ENCODE measurements around the gene ZNF777. TPM values are rescaled to one million over a fixed set of nuclear protein-coding genes. Genes with fewer than 3 reads are reported as not detected.

Gene ZNF777
- 10 to 100 TPM; 21.9 to 22.1 TPM for total RNA-seq
- 3.7 TPM for polyA plus RNA-seq

- Histone ChIP-seq H3K27ac (ENCODE audit: low read depth, low read length) (peak within 1 kb of the TSS; percentile 74), H3K36me3 (ENCODE audit: insufficient read depth, low read length) (peaks cover 6% of the 10 kb centered on the region), H3K4me1 (ENCODE audit: insufficient read depth, low read length) (peaks cover 26% of the 10 kb centered on the region), H3K9me3 (ENCODE audit: low read length) (no peaks in the 10 kb centered on the region), H3K4me3 (ENCODE audit: low read length) (peak within 1 kb of the TSS; percentile 76), H3K27me3 (ENCODE audit: insufficient read depth, low read length, poor library complexity, severe bottlenecking) (no peaks in the 10 kb centered on the region)
- peak; percentile 69 to 88 (median 76) for DNase-seq
- Mint-ChIP-seq H3K9me3 (no peaks in the 10 kb centered on the region), H3K27ac (peak within 1 kb of the TSS; percentile 43 to 95 (median 89)), H3K36me3 (peaks cover 0 to 19% (median 0%) of the 10 kb centered on the region in 3 donors), H3K4me3 (peak within 1 kb of the TSS; percentile 86 to 94 (median 88)), H3K4me1 (peaks cover 29 to 39% (median 33%) of the 10 kb centered on the region in 3 donors), H3K27me3 (peaks cover 2 to 14% of the 10 kb centered on the region in 2 donors)
- POLR2A ChIA-PET, result interaction anchor here (1.0 to 3.0 kb wide), 3 partner anchors 20 to 199 kb away, joined by 4 to 14 read pairs (median 9); partner anchors contain the start of gene ZNF783
- CTCF ChIA-PET, result interaction anchor here (0.7 to 2.2 kb wide), 13 partner anchors 19 to 220 kb away, joined by 3 to 16 read pairs (median 3); partner anchors contain the start of gene ZNF783
Measured at GRCh38 chr7:149460493-149461277, at the start of gene ZNF777. Gene ZNF777, minus strand, starts transcription at chr7:149461062. Its CDS starts 5,040 bp downstream, at chr7:149456022.

GRCh38 chr7:149510248-149510647, 49.4 kb upstream of the ZNF777 start:
- no peak overlapping the region for H3K4me3 ChIP-seq (ENCODE audit: low read length)
- Mint-ChIP-seq H3K27me3 (no peaks in the 10 kb centered on the region), H3K4me1 (no peaks in the 10 kb centered on the region), H3K36me3 (peaks cover 0 to 40% (median 3%) of the 10 kb centered on the region in 3 donors), H3K27ac (no peak overlapping the region), H3K4me3 (no peak overlapping the region), H3K9me3 (peaks cover 46 to 62% (median 50%) of the 10 kb centered on the region in 5 donors)
- H3K27me3 ChIP-seq (ENCODE audit: insufficient read depth, low read length, poor library complexity, severe bottlenecking), result no peaks in the 10 kb centered on the region
- DNase-seq, result no peak
- CTCF ChIA-PET, result no interaction called here
- POLR2A ChIA-PET, result no interaction called here
- H3K27ac ChIP-seq (ENCODE audit: low read depth, low read length), result no peak overlapping the region
- no peaks in the 10 kb centered on the region for H3K36me3 ChIP-seq (ENCODE audit: insufficient read depth, low read length)
- peaks cover 18% of the 10 kb centered on the region for H3K9me3 ChIP-seq (ENCODE audit: low read length)
- H3K4me1 ChIP-seq (ENCODE audit: insufficient read depth, low read length), result no peaks in the 10 kb centered on the region

- H3K36me3 Mint-ChIP-seq, result peaks cover 0 to 42% (median 5%) of the 10 kb centered on the region in 3 donors
- peaks cover 49 to 62% (median 52%) of the 10 kb centered on the region in 5 donors for H3K9me3 Mint-ChIP-seq
- H3K27ac ChIP-seq (ENCODE audit: low read depth, low read length), result no peak overlapping the region
- no peaks in the 10 kb centered on the region for H3K27me3 ChIP-seq (ENCODE audit: insufficient read depth, low read length, poor library complexity, severe bottlenecking)
- no peaks in the 10 kb centered on the region for H3K27me3 Mint-ChIP-seq
- peaks cover 18% of the 10 kb centered on the region for H3K9me3 ChIP-seq (ENCODE audit: low read length)
- no peak for DNase-seq
- ChIA-PET CTCF (no interaction called here), POLR2A (no interaction called here)
- H3K36me3 ChIP-seq (ENCODE audit: insufficient read depth, low read length), result no peaks in the 10 kb centered on the region
- H3K4me3 Mint-ChIP-seq, result no peak overlapping the region
- no peak overlapping the region for H3K4me3 ChIP-seq (ENCODE audit: low read length)
- no peaks in the 10 kb centered on the region for H3K4me1 ChIP-seq (ENCODE audit: insufficient read depth, low read length)
- H3K27ac Mint-ChIP-seq, result no peak overlapping the region
- H3K4me1 Mint-ChIP-seq, result no peaks in the 10 kb centered on the region
Measured at GRCh38 chr7:149509774-149510173, 48.9 kb upstream of the ZNF777 start.

GRCh38 chr7:149505551-149505950, 44.7 kb upstream of the ZNF777 start:
- Mint-ChIP-seq H3K27ac (no peak overlapping the region), H3K4me3 (no peak overlapping the region), H3K27me3 (peaks cover 0 to 2% of the 10 kb centered on the region in 2 donors), H3K36me3 (peaks cover 0 to 22% (median 5%) of the 10 kb centered on the region in 3 donors), H3K9me3 (peaks cover 23 to 33% (median 28%) of the 10 kb centered on the region in 5 donors), H3K4me1 (peaks cover under 1 to 6% (median 4%) of the 10 kb centered on the region in 3 donors)
- no peak overlapping the region for H3K27ac ChIP-seq (ENCODE audit: low read depth, low read length)
- POLR2A ChIA-PET, result no interaction called here
- no peaks in the 10 kb centered on the region for H3K4me1 ChIP-seq (ENCODE audit: insufficient read depth, low read length)
- H3K27me3 ChIP-seq (ENCODE audit: insufficient read depth, low read length, poor library complexity, severe bottlenecking), result no peaks in the 10 kb centered on the region
- no peaks in the 10 kb centered on the region for H3K36me3 ChIP-seq (ENCODE audit: insufficient read depth, low read length)
- peaks cover 18% of the 10 kb centered on the region for H3K9me3 ChIP-seq (ENCODE audit: low read length)
- no peak overlapping the region for H3K4me3 ChIP-seq (ENCODE audit: low read length)
- no peak for DNase-seq
- CTCF ChIA-PET, result no interaction called here

GRCh38 chr7:149501651-149502050, 40.8 kb upstream of the ZNF777 start:
- H3K36me3 Mint-ChIP-seq, result peaks cover 3 to 15% (median 5%) of the 10 kb centered on the region in 3 donors
- Histone ChIP-seq H3K4me1 (ENCODE audit: insufficient read depth, low read length) (peaks cover 8% of the 10 kb centered on the region), H3K27me3 (ENCODE audit: insufficient read depth, low read length, poor library complexity, severe bottlenecking) (no peaks in the 10 kb centered on the region), H3K36me3 (ENCODE audit: insufficient read depth, low read length) (no peaks in the 10 kb centered on the region), H3K9me3 (ENCODE audit: low read length) (no peaks in the 10 kb centered on the region), H3K27ac (ENCODE audit: low read depth, low read length) (no peak overlapping the region), H3K4me3 (ENCODE audit: low read length) (no peak overlapping the region)
- peaks cover 10 to 27% (median 19%) of the 10 kb centered on the region in 3 donors for H3K4me1 Mint-ChIP-seq
- H3K9me3 Mint-ChIP-seq, result peaks cover 10 to 13% (median 11%) of the 10 kb centered on the region in 5 donors
- DNase-seq, result no peak
- CTCF ChIA-PET, result interaction anchor here (1.0 kb wide), 1 partner anchor 123 kb away, joined by 4 read pairs; no protein-coding TSS in a partner anchor
- no peak overlapping the region for H3K4me3 Mint-ChIP-seq
- POLR2A ChIA-PET, result no interaction called here
- no peak overlapping the region for H3K27ac Mint-ChIP-seq
- H3K27me3 Mint-ChIP-seq, result peaks cover 0 to 2% of the 10 kb centered on the region in 2 donors

- Mint-ChIP-seq H3K27ac (peak overlapping the region in 1 of 8 donors; percentile 29), H3K4me1 (peaks cover 18 to 35% (median 26%) of the 10 kb centered on the region in 3 donors), H3K36me3 (peaks cover 4 to 11% (median 5%) of the 10 kb centered on the region in 3 donors), H3K4me3 (no peak overlapping the region), H3K27me3 (peaks cover 0 to 2% of the 10 kb centered on the region in 2 donors), H3K9me3 (peaks cover 6 to 10% (median 9%) of the 10 kb centered on the region in 5 donors)
- Histone ChIP-seq H3K36me3 (ENCODE audit: insufficient read depth, low read length) (no peaks in the 10 kb centered on the region), H3K27me3 (ENCODE audit: insufficient read depth, low read length, poor library complexity, severe bottlenecking) (no peaks in the 10 kb centered on the region), H3K4me1 (ENCODE audit: insufficient read depth, low read length) (peaks cover 15% of the 10 kb centered on the region), H3K27ac (ENCODE audit: low read depth, low read length) (no peak overlapping the region), H3K9me3 (ENCODE audit: low read length) (no peaks in the 10 kb centered on the region), H3K4me3 (ENCODE audit: low read length) (no peak overlapping the region)
- POLR2A ChIA-PET, result no interaction called here
- CTCF ChIA-PET, result no interaction called here
- DNase-seq, result no peak
Measured at GRCh38 chr7:149500910-149501309, 40.0 kb upstream of the ZNF777 start.

GRCh38 chr7:149500201-149500600, 39.3 kb upstream of the ZNF777 start:
- Histone ChIP-seq H3K27me3 (ENCODE audit: insufficient read depth, low read length, poor library complexity, severe bottlenecking) (no peaks in the 10 kb centered on the region), H3K4me1 (ENCODE audit: insufficient read depth, low read length) (peaks cover 23% of the 10 kb centered on the region), H3K36me3 (ENCODE audit: insufficient read depth, low read length) (no peaks in the 10 kb centered on the region), H3K9me3 (ENCODE audit: low read length) (no peaks in the 10 kb centered on the region), H3K4me3 (ENCODE audit: low read length) (no peak overlapping the region), H3K27ac (ENCODE audit: low read depth, low read length) (no peak overlapping the region)
- POLR2A ChIA-PET, result no interaction called here
- Mint-ChIP-seq H3K9me3 (peaks cover 2 to 6% (median 4%) of the 10 kb centered on the region in 5 donors), H3K27ac (peak overlapping the region in 6 of 8 donors; percentile 20 to 81 (median 70)), H3K36me3 (peaks cover 3 to 6% (median 4%) of the 10 kb centered on the region in 3 donors), H3K4me1 (peaks cover 23 to 42% (median 33%) of the 10 kb centered on the region in 3 donors), H3K27me3 (peaks cover 0 to 2% of the 10 kb centered on the region in 2 donors), H3K4me3 (peak overlapping the region in 5 of 7 donors; percentile 26 to 77 (median 54))
- CTCF ChIA-PET, result no interaction called here
- DNase-seq, result peak in 1 of 5 donors; percentile 16

GRCh38 chr7:149498811-149499210, 37.9 kb upstream of the ZNF777 start:
- Histone ChIP-seq H3K27me3 (ENCODE audit: insufficient read depth, low read length, poor library complexity, severe bottlenecking) (no peaks in the 10 kb centered on the region), H3K36me3 (ENCODE audit: insufficient read depth, low read length) (peaks cover 2% of the 10 kb centered on the region), H3K4me1 (ENCODE audit: insufficient read depth, low read length) (peaks cover 25% of the 10 kb centered on the region), H3K9me3 (ENCODE audit: low read length) (no peaks in the 10 kb centered on the region), H3K27ac (ENCODE audit: low read depth, low read length) (no peak overlapping the region), H3K4me3 (ENCODE audit: low read length) (no peak overlapping the region)
- no peak for DNase-seq
- no peak overlapping the region for H3K27ac Mint-ChIP-seq
- ChIA-PET CTCF (interaction anchor here (1.1 kb wide), 1 partner anchor 39 kb away, joined by 3 read pairs; no protein-coding TSS in a partner anchor), POLR2A (no interaction called here)
- no peaks in the 10 kb centered on the region for H3K9me3 Mint-ChIP-seq
- peak overlapping the region in 4 of 7 donors; percentile 18 to 85 (median 44) for H3K4me3 Mint-ChIP-seq
- H3K27me3 Mint-ChIP-seq, result no peaks in the 10 kb centered on the region
- peaks cover 27 to 45% (median 43%) of the 10 kb centered on the region in 3 donors for H3K4me1 Mint-ChIP-seq
- H3K36me3 Mint-ChIP-seq, result peaks cover 0 to 18% (median 3%) of the 10 kb centered on the region in 3 donors

All from CD8-positive, alpha-beta memory T cell (primary cell).